GM13977 (cell line): ENCODE data around the gene PRRT4.

Experiments
- DNase-seq: peaks from one replicate; pipeline ENCODE4 v3.0.0; 2012; ENCODE audit warnings: low spot score
- in situ Hi-C: fragments of 300-500 bp; cut with MboI; formaldehyde crosslinking; loops from one replicate; pipeline ENCODE4 v1.12.0; 2022; ENCODE audit warnings: low sequenced_read_pairs, low pct_unique_long_range_greater_than_20kb, mixed read lengths, inconsistent platforms; ENCODE audit not compliant: unreplicated experiment
- TF ChIP-seq, protein P1 (sequence below): IDR thresholded peaks from 2 replicates; pipeline ENCODE4 v1.5.1; 2012; ENCODE audit warnings: mild to moderate bottlenecking, control low read depth; ENCODE audit not compliant: insufficient read depth; ENCODE audit errors: extremely low read depth, missing control alignments

PRRT4 gene

DNA sequence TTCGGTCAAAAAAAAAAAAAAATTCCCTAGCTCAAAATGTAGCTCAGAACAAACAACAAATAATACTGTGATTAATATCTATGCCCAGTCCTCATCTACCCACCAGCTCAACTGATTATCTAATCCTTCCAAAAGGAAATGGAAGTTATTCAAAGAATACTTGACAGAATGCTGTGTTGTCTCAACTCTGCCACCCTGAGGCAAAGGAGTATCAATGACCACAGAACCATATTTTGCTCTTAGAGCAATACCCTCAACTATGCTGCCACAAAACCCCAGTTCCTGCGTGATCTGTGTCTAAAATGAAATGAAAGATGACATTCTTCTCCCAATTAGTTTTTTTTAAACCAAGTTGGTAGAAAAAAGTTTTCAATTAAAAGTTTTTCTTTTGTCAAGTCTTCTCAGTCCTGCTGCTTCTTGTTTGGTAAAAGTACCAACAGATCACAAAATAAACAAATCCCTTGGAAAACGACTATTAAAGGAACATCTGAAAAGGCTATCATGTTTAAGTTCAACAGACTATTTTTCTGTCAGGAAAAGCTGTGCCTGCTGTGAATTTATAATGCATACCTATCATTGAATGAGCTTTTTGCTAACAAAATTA lies 39.3 kb downstream of the PRRT4 start:
- in situ Hi-C loops = no loop called here
- DNase-seq = no peak

DNA sequence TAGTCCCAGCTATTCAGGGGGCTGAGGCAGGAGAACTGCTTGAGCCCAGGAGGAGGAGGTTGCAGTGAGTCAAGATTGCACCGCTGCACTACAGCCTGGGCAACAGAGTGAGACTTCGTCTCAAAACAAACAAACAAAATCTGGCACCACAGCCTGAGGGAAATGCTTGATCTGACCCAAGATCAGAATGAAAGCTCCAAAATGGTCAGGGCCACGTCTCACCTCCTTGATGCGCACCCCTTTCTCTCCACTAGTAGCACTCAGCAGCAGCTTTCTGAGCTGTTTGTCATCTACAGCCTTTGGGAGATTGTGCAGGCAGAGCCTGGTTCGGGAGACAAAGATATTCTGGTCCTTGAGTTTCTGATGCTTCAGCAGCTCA lies 40.5 kb downstream of the PRRT4 start:
- TF ChIP-seq, protein P1, sequence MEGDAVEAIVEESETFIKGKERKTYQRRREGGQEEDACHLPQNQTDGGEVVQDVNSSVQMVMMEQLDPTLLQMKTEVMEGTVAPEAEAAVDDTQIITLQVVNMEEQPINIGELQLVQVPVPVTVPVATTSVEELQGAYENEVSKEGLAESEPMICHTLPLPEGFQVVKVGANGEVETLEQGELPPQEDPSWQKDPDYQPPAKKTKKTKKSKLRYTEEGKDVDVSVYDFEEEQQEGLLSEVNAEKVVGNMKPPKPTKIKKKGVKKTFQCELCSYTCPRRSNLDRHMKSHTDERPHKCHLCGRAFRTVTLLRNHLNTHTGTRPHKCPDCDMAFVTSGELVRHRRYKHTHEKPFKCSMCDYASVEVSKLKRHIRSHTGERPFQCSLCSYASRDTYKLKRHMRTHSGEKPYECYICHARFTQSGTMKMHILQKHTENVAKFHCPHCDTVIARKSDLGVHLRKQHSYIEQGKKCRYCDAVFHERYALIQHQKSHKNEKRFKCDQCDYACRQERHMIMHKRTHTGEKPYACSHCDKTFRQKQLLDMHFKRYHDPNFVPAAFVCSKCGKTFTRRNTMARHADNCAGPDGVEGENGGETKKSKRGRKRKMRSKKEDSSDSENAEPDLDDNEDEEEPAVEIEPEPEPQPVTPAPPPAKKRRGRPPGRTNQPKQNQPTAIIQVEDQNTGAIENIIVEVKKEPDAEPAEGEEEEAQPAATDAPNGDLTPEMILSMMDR = no peak
- no peak for DNase-seq
- in situ Hi-C loops = no loop called here

More for the DNA sequence above, 39.3 kb downstream of the PRRT4 start:
- TF ChIP-seq, protein P1 = peak; percentile 40

DNA sequence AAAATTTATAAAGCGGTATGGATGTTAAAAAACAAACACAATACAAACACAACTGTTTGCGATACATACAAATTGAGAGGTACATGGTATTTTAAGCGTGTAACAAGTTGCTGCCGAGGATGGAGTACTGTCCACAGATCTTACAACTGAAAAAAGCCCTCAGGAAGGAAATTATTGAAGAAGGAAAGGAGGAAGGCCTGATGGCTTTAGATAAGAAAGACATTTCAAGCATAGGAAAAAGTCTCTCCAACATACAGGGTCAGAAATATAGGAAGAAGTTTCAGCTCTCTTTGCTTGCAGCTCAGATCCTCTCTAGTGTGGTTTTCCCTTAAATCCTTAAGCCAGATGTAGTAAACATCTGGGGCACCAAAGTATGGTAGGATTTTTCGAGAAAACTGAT lies 42.8 kb downstream of the PRRT4 start:
- TF ChIP-seq, protein P1 = no peak
- in situ Hi-C loops = no loop called here
- DNase-seq = no peak

DNA sequence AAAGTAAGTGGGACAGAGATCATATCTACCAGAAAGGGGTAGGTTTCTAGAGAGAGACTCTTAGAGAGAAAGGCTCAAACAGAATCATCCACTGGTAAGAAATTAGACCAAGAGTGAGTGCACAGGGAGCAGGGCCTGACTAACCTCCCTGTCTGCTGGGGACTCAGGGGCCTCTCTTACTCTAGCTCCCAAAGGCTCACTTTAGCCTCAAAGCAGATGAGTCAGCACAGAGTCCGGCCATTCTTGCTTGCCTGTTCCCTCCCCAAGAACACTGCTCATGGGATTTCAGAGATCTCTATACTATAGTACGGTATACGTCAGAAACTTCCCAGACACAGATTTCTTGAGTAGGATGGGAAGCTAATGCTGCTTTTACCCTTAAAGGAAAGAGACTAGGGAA lies 50.5 kb downstream of the PRRT4 start:
- DNase-seq = no peak
- in situ Hi-C loops = no loop called here
- TF ChIP-seq, protein P1 = no peak

DNA sequence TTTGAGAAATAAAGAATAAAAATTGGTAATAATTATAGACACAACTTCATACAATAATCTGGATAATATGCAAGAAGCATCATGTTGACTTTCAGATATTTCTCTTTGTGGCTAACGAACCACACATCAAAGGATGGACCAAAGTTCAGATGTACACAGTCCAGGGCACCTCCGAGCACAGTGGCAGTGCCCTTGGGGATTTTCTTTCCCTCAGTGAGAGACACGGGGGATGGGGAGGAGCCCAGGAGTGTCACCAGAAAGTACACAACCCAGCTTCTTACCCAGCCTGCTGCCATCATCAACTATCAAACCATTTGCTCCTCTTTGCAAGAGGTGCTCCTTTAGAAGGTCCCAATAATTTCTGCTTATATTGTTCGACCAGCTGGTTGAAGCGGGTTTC lies 51.0 kb downstream of the PRRT4 start:
- in situ Hi-C loops = no loop called here
- TF ChIP-seq, protein P1 = no peak
- no peak for DNase-seq

DNA sequence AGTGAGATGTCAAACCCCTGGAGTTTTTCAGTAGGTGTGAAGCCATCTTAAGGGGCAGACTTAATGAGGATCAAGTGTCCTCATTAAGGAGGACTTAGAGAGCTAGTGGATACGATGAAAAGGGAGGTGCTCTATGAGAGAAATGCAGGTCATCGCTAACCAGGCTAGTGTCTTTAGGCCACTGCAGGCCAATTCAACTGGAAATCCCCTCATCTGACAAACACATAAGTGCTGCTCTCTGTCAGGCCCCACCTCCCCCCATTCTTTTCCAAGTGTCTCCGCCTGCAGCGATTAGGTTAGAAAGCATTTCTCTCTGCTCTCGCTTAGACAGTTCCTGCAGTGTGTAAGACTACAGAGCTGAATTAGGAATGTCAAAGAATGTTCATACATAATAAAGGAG lies 51.5 kb downstream of the PRRT4 start:
- no peak for DNase-seq
- TF ChIP-seq, protein P1 = no peak
- in situ Hi-C loops = no loop called here

DNA sequence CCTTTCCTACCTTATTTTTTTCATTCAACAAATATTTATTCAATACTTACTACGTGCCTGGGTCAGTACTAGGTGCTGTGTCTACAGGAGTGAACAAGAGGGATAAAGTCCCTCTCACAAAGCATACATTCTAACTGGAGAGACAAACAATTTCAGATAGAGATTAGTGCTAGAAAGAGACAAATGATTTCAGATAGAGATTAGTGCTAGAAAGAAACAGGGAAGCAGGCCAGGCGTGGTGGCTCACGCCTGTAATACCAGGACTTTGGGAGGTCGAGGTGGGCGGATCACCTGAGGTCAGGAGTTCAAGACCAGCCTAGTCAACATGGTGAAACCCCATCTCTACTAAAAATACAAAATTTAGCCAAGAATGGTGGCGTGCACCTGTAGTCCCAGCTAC lies 52.4 kb downstream of the PRRT4 start:
- TF ChIP-seq, protein P1 = no peak

More for the DNA sequence above, 52.4 kb downstream of the PRRT4 start:
- no peak for DNase-seq
- in situ Hi-C loops = no loop called here
